DMS79 treated with DMSO at 0.1 percent for 48 hours (cell line): ENCODE measurements around the gene ASCL1.

ENCODE experiments used
- DNase-seq: peaks from one replicate; lab custom pipeline; 2025; lab: John Stamatoyannopoulos, UW

The ASCL1 gene

GRCh38 chr12:102957339-102958050 is at the start of gene ASCL1:
Gene ASCL1 (plus strand): TSS chr12:102957674. CDS start chr12:102958245, 571 bp downstream.
- peak; percentile 97 for DNase-seq

- DNase-seq: no peak
Measured at GRCh38 chr12:102907918-102908317, 49.6 kb upstream of the ASCL1 start.

- no peak for DNase-seq
Measured at GRCh38 chr12:102910137-102910536, 47.3 kb upstream of the ASCL1 start.

GRCh38 chr12:102910792-102911191 is 46.7 kb upstream of the ASCL1 start:
- no peak for DNase-seq

GRCh38 chr12:102911320-102911719 is 46.2 kb upstream of the ASCL1 start:
- DNase-seq: no peak

- no peak for DNase-seq
Measured at GRCh38 chr12:102912258-102912657, 45.2 kb upstream of the ASCL1 start.

GRCh38 chr12:102913453-102914226 is 43.8 kb upstream of the ASCL1 start:
- DNase-seq: no peak

GRCh38 chr12:102916252-102917025 is 41.0 kb upstream of the ASCL1 start:
- no peak for DNase-seq

- DNase-seq: no peak
Measured at GRCh38 chr12:102917026-102917787, 40.3 kb upstream of the ASCL1 start, which contains the start of gene PAH. Gene PAH (minus strand): TSS chr12:102917244. CDS start chr12:102917130, 114 bp downstream.

GRCh38 chr12:102918840-102919239 is 38.6 kb upstream of the ASCL1 start:
- no peak for DNase-seq

- DNase-seq: no peak
Measured at GRCh38 chr12:102920271-102920670, 37.2 kb upstream of the ASCL1 start.

- DNase-seq: no peak
Measured at GRCh38 chr12:102921240-102921639, 36.2 kb upstream of the ASCL1 start.

GRCh38 chr12:102927220-102927619 is 30.3 kb upstream of the ASCL1 start:
- DNase-seq: no peak

GRCh38 chr12:102933168-102933567 is 24.3 kb upstream of the ASCL1 start:
- no peak for DNase-seq

GRCh38 chr12:102939059-102939458 is 18.4 kb upstream of the ASCL1 start:
- DNase-seq: no peak

- DNase-seq: no peak
Measured at GRCh38 chr12:102939670-102940222, 17.7 kb upstream of the ASCL1 start.

GRCh38 chr12:102946042-102946441 is 11.4 kb upstream of the ASCL1 start:
- DNase-seq: no peak

- DNase-seq: peak; percentile 86
Measured at GRCh38 chr12:102948941-102949352, 8.5 kb upstream of the ASCL1 start.

- peak; percentile 87 for DNase-seq
Measured at GRCh38 chr12:102950107-102950949, 7.1 kb upstream of the ASCL1 start.

GRCh38 chr12:102950950-102951619 is 6.4 kb upstream of the ASCL1 start:
- peak; percentile 85 for DNase-seq
